IMR-90 (cell line): ENCODE data around the gene CAVIN4. TPM values are rescaled to one million over a fixed set of nuclear protein-coding genes. Genes with fewer than 3 reads are reported as not detected.

Source experiments
- ATAC-seq: fragments of 200-7000 bp; cut with Tn5 transposase; 2 replicates; pipeline ENCODE4 v1.9.1; 2020; ENCODE audit warnings: low read depth, mild to moderate bottlenecking, moderate library complexity
- BruUV-seq: library from RNA; stranded (reverse); fragments of 400-500 nt; replicated peaks from 2 replicates; lab custom pipeline; 2021; lab: Mats Ljungman, UMichigan
- CTCF ChIA-PET: fragments of 300-600 bp; formaldehyde crosslinking; extraction: SDS; loops from one replicate; lab custom pipeline; 2021; ENCODE audit warnings: antibody characterized with exemption; lab: Yijun Ruan, JAX
- POLR2A ChIA-PET: fragments of 300-600 bp; sonication (Branson Sonifier 250); formaldehyde crosslinking; loops from one replicate; lab custom pipeline; 2022; ENCODE audit warnings: antibody characterized with exemption; ENCODE audit not compliant: unreplicated experiment; lab: Charles Lee
- DNase-seq: peaks from one replicate; pipeline ENCODE4 v3.0.0; 2013
- H2AFZ ChIP-seq: replicated peaks from 2 replicates; pipeline ENCODE3; 2013; ENCODE audit warnings: low read length, mild to moderate bottlenecking; ENCODE audit not compliant: poor library complexity
- H2AK5ac ChIP-seq: 2 replicates; pipeline ENCODE4 v1.6.1; 2013; ENCODE audit warnings: low read depth, low read length, inconsistent platforms
- H2AK9ac ChIP-seq: replicated peaks from 2 replicates; pipeline ENCODE3; 2013; ENCODE audit warnings: mild to moderate bottlenecking, low read depth, low read length, moderate library complexity; ENCODE audit not compliant: poor library complexity
- H2BK120ac ChIP-seq: 2 replicates; pipeline ENCODE4 v1.6.1; 2013; ENCODE audit warnings: low read depth, low read length, inconsistent platforms
- H2BK15ac ChIP-seq: 3 replicates; pipeline ENCODE4 v1.6.1; 2013; ENCODE audit warnings: low read depth, low read length, inconsistent platforms
- H2BK20ac ChIP-seq: 2 replicates; pipeline ENCODE4 v1.6.1; 2013; ENCODE audit warnings: low read depth, mild to moderate bottlenecking, inconsistent platforms, low read length, moderate library complexity
- H2BK5ac ChIP-seq: 2 replicates; pipeline ENCODE4 v1.6.1; 2013; ENCODE audit warnings: mild to moderate bottlenecking, low read depth, low read length, inconsistent platforms; ENCODE audit not compliant: poor library complexity, severe bottlenecking
- H3K14ac ChIP-seq: replicated peaks from 2 replicates; pipeline ENCODE4 v1.6.1; 2013; ENCODE audit warnings: low read depth, low read length, inconsistent platforms
- H3K18ac ChIP-seq: 2 replicates; pipeline ENCODE4 v1.6.1; 2013; ENCODE audit warnings: low read depth, low read length, control low read depth
- H3K23ac ChIP-seq: 2 replicates; pipeline ENCODE4 v1.6.1; 2013; ENCODE audit warnings: low read depth, low read length, inconsistent platforms
- H3K27ac ChIP-seq: 2 replicates; pipeline ENCODE4 v1.5.1; 2013; ENCODE audit warnings: mild to moderate bottlenecking, control low read depth, low read length; ENCODE audit not compliant: insufficient read depth
- H3K27me3 ChIP-seq: 2 replicates; pipeline ENCODE4 v1.6.1; 2013; ENCODE audit warnings: low read length; ENCODE audit not compliant: control insufficient read depth, insufficient read depth
- H3K36me3 ChIP-seq: 2 replicates; pipeline ENCODE4 v1.6.1; 2013; ENCODE audit warnings: low read length, mixed read lengths; ENCODE audit not compliant: control insufficient read depth, insufficient read depth
- H3K4ac ChIP-seq: 2 replicates; pipeline ENCODE4 v1.6.1; 2013; ENCODE audit warnings: low read depth, low read length, inconsistent platforms
- H3K4me1 ChIP-seq: 2 replicates; pipeline ENCODE4 v1.6.1; 2013; ENCODE audit warnings: low read length, mixed read lengths; ENCODE audit not compliant: control insufficient read depth, insufficient read depth
- H3K4me2 ChIP-seq: 2 replicates; pipeline ENCODE4 v1.6.1; 2013; ENCODE audit warnings: low read depth, mild to moderate bottlenecking, control low read depth, low read length, moderate library complexity
- H3K4me3 ChIP-seq: 2 replicates; pipeline ENCODE4 v1.5.1; 2013; ENCODE audit warnings: low read depth, mild to moderate bottlenecking, control low read depth, low read length, moderate library complexity; ENCODE audit not compliant: insufficient read depth
- H3K56ac ChIP-seq: 2 replicates; pipeline ENCODE4 v1.6.1; 2013; ENCODE audit warnings: low read length, inconsistent platforms; ENCODE audit not compliant: insufficient read depth; ENCODE audit errors: extremely low read depth
- H3K79me1 ChIP-seq, 2 experiments: 2 replicates each; pipeline ENCODE4 v1.6.1; 2013; ENCODE audit warnings: low read length in 2 of 2, inconsistent platforms in 1 of 2, low read depth in 1 of 2
- H3K9ac ChIP-seq: 2 replicates; pipeline ENCODE4 v1.6.1; 2013; ENCODE audit warnings: low read depth, low read length, control low read depth
- H3K9me1 ChIP-seq: 2 replicates; pipeline ENCODE4 v1.6.1; 2013; ENCODE audit warnings: low read length, inconsistent platforms; ENCODE audit not compliant: insufficient read depth
- H3K9me3 ChIP-seq: 2 replicates; pipeline ENCODE4 v1.6.1; 2013; ENCODE audit warnings: low read length; ENCODE audit not compliant: control insufficient read depth, insufficient read depth
- H4K20me1 ChIP-seq: 2 replicates; pipeline ENCODE4 v1.6.1; 2013; ENCODE audit warnings: low read length, inconsistent platforms; ENCODE audit not compliant: insufficient read depth
- H4K5ac ChIP-seq: 2 replicates; pipeline ENCODE4 v1.6.1; 2013; ENCODE audit warnings: mild to moderate bottlenecking, low read depth, low read length, control low read depth
- H4K8ac ChIP-seq, 2 experiments: 2 replicates each; pipeline ENCODE4 v1.6.1; 2013; ENCODE audit warnings: low read depth in 2 of 2, low read length in 2 of 2, control low read depth in 1 of 2, inconsistent platforms in 1 of 2
- H4K91ac ChIP-seq: 2 replicates; pipeline ENCODE4 v1.6.1; 2013; ENCODE audit warnings: low read depth, low read length, inconsistent platforms; ENCODE audit not compliant: insufficient read depth
- BHLHE40 ChIP-seq: fragments of 150-350 bp; IDR thresholded peaks from 2 replicates; pipeline ENCODE4 v1.6.1; 2016; ENCODE audit warnings: mild to moderate bottlenecking, low read depth, low read length
- CEBPB ChIP-seq: IDR thresholded peaks from 2 replicates; pipeline ENCODE4 v1.6.1; 2012; ENCODE audit warnings: low read depth, low read length, improper control_type of control experiment
- RAD21 ChIP-seq: IDR thresholded peaks from 2 replicates; pipeline ENCODE4 v1.6.1; 2012; ENCODE audit warnings: low read length, improper control_type of control experiment
- SMC3 ChIP-seq: fragments of 150-350 bp; IDR thresholded peaks from 2 replicates; pipeline ENCODE4 v1.6.1; 2016; ENCODE audit warnings: low read depth, mild to moderate bottlenecking, antibody characterized with exemption, low read length, moderate library complexity
- WGBS, 2 experiments: methylation state at CpG; one replicate each; pipeline versions ENCODE4 v1.1.5 to v1.1.7; 2013; ENCODE audit warnings: missing lambda C conversion rate in 2 of 2; ENCODE audit not compliant: insufficient read length in 1 of 2; ENCODE audit errors: extremely low coverage in 2 of 2; 5-methylcytosine and 5-hydroxymethylcytosine counted together
- dilution Hi-C: fragments of 300-500 bp; cut with HindIII; formaldehyde crosslinking; loops from one replicate; pipeline ENCODE4 v1.14.3; 2018; ENCODE audit warnings: low sequenced_read_pairs; ENCODE audit not compliant: unreplicated experiment
- in situ Hi-C: fragments of 300-500 bp; cut with MboI; formaldehyde crosslinking; loops from 3 replicates; pipeline ENCODE4 v1.14.3; 2019; ENCODE audit warnings: low sequenced_read_pairs, inconsistent platforms, mixed read lengths
- intact Hi-C: fragments of 100-400 bp; cut with micrococcal nuclease; formaldehyde crosslinking; loops from 2 replicates; pipeline ENCODE4 v1.10.0; 2022
- polyA plus RNA-seq, 3 experiments: library from polyadenylated mRNA; depleted of rRNA; stranded (reverse); fragments of >200 nt; gene quantifications; 2 replicates each; pipeline ENCODE4 v1.2.3, GENCODE V29; 2012; ENCODE audit warnings: low replicate concordance in 1 of 3
- total RNA-seq: library from RNA; depleted of rRNA; stranded (reverse); fragments of >200 nt; gene quantifications from 2 replicates; pipeline ENCODE4 v1.2.3, GENCODE V29; 2012
- TF ChIP-seq, protein P1 (sequence below): conservative IDR thresholded peaks from 2 replicates; pipeline ENCODE4 v1.5.1; 2012; ENCODE audit warnings: mild to moderate bottlenecking, low read depth, low read length, improper control_type of control experiment

Gene CAVIN4
- total and polyA plus RNA-seq, 2 of the 4 experiments (the other 2 are of a cell fraction): 2.2 to 2.6 TPM

DNA sequence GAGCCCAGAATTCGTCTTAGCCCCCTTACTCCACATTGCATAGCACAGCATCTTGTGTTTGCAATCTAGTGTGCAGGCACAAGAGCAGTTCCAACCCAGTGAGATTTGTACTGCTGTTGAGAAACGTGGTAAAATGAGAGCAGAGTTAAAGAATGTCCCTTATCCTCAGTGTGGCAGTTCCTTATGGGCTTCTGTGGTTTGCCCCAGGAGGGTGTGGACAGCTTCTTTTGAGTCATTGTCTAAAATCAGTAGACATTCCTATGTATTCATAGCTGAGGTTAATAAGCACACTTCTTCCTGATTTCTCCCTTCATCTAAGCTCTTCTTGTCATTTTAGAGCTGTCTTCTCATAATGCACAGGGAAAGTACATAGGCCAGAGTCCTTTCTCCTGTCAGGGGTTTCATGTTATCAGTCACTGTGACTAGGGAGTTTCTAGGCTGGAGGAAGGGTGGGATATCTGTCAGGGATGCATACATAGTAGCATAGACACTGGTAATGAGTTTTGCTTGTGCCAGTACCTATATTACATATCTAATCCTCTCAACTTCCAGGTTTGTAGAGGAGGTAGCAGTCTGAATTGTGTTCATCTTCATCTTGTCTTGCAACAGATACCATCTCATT lies 2.0 kb upstream of the CAVIN4 start:
- Histone ChIP-seq H2BK15ac (peak overlapping the region; percentile 39; the same call in 1 of the 3 replicates), H4K20me1 (no peaks in the 10 kb centered on the region), H2BK5ac (peak overlapping the region; percentile 73), H3K27ac (no peak overlapping the region), H4K8ac (no peak overlapping the region; a peak in 1 of 4 replicates), H2AK5ac (no peak overlapping the region), H3K9me1 (peaks cover 9% of the 10 kb centered on the region; the same call in 1 of the 2 replicates), H3K27me3 (no peaks in the 10 kb centered on the region), H3K18ac (peak overlapping the region; percentile 5; the same call in 1 of the 2 replicates), H3K9me3 (no peaks in the 10 kb centered on the region), H3K36me3 (no peaks in the 10 kb centered on the region), H3K56ac (no peak overlapping the region), H4K5ac (no peak overlapping the region), H3K23ac (no peak overlapping the region), H4K91ac (no peak overlapping the region), H3K4me2 (peak overlapping the region; percentile 26; the same call in 1 of the 2 replicates), H3K4me3 (no peak overlapping the region), H2BK20ac (peak overlapping the region; percentile 66), H3K4ac (peak overlapping the region; percentile 35; the same call in 1 of the 2 replicates), H3K79me1 (peaks cover 4 to 7% of the 10 kb centered on the region in 2 experiments; a peak in 2 of 4 replicates), H3K4me1 (peaks cover 13% of the 10 kb centered on the region), H3K9ac (no peak overlapping the region), H2AK9ac (no peak overlapping the region), H2BK120ac (peak overlapping the region; percentile 48), H3K14ac (0 out of 2 replicates have a peak overlapping the region, but pooled peaks have one; percentile 11), H2AFZ (no peak overlapping the region)
- DNase-seq (peak; percentile 73), ATAC-seq (peak; percentile 70)
- WGBS, 2 experiments: no CpG with 5 or more reads among the region's 2 CpGs
- dilution Hi-C loops: no loop called here
- in situ Hi-C loops: loop anchor here (25.0 kb wide), 2 partner anchors 539 to 1389 kb away; no protein-coding TSS in a partner anchor
- ChIA-PET POLR2A (no interaction called here), CTCF (no interaction called here)
- intact Hi-C loops: no loop called here
- no TSS peak for BruUV-seq
- TF ChIP-seq, protein P1, sequence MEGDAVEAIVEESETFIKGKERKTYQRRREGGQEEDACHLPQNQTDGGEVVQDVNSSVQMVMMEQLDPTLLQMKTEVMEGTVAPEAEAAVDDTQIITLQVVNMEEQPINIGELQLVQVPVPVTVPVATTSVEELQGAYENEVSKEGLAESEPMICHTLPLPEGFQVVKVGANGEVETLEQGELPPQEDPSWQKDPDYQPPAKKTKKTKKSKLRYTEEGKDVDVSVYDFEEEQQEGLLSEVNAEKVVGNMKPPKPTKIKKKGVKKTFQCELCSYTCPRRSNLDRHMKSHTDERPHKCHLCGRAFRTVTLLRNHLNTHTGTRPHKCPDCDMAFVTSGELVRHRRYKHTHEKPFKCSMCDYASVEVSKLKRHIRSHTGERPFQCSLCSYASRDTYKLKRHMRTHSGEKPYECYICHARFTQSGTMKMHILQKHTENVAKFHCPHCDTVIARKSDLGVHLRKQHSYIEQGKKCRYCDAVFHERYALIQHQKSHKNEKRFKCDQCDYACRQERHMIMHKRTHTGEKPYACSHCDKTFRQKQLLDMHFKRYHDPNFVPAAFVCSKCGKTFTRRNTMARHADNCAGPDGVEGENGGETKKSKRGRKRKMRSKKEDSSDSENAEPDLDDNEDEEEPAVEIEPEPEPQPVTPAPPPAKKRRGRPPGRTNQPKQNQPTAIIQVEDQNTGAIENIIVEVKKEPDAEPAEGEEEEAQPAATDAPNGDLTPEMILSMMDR: no peak
- TF ChIP-seq SMC3: no peak
- TF ChIP-seq RAD21: no peak
- 0 out of 2 replicates have a peak, but pooled peaks have one; percentile 26 for TF ChIP-seq BHLHE40
- peak; percentile 47; the same call in 1 of the 2 replicates for TF ChIP-seq CEBPB
